H1 (cell line): ENCODE results near the gene MACROD2. TPM values are rescaled to one million over a fixed set of nuclear protein-coding genes. Genes with fewer than 3 reads are reported as not detected.

Source experiments
- CTCF ChIA-PET: fragments of 300-600 bp; sonication (Branson Sonifier 250); formaldehyde crosslinking; loops from one replicate; lab custom pipeline; 2021; ENCODE audit not compliant: partially characterized antibody; lab: Charles Lee
- POLR2A ChIA-PET: fragments of 300-600 bp; sonication (Branson Sonifier 250); formaldehyde crosslinking; loops from one replicate; lab custom pipeline; 2021; ENCODE audit warnings: inconsistent platforms; ENCODE audit not compliant: partially characterized antibody; lab: Charles Lee
- DNase-seq, 2 experiments: peaks; one replicate each; pipeline versions ENCODE4 v3.0.0 to v3.0.0-alpha.2; 2010 to 2022; ENCODE audit warnings: low spot score in 2 of 2, low read depth in 1 of 2, mixed read lengths in 1 of 2
- FAIRE-seq: peaks from 2 replicates; lab custom pipeline; 2011; peaks lifted over from hg19 to GRCh38; lab: Jason Lieb, UNC
- H2AFZ ChIP-seq: 2 replicates; pipeline ENCODE4 v1.8.1; 2012; ENCODE audit warnings: low read length, inconsistent platforms
- H2AK5ac ChIP-seq: 2 replicates; pipeline ENCODE4 v1.6.1; 2013; ENCODE audit warnings: low read depth, low read length
- H2BK120ac ChIP-seq: replicated peaks from 2 replicates; pipeline ENCODE3; 2013; ENCODE audit warnings: low read depth, low read length, inconsistent platforms
- H2BK12ac ChIP-seq: 2 replicates; pipeline ENCODE4 v1.6.1; 2013; ENCODE audit warnings: low read depth, low read length
- H2BK15ac ChIP-seq: 2 replicates; pipeline ENCODE4 v1.6.1; 2013; ENCODE audit warnings: low read length
- H2BK20ac ChIP-seq: 2 replicates; pipeline ENCODE4 v1.6.1; 2013; ENCODE audit warnings: low read length
- H2BK5ac ChIP-seq: 2 replicates; pipeline ENCODE4 v1.6.1; 2013; ENCODE audit warnings: low read depth, low read length
- H3K14ac ChIP-seq: 2 replicates; pipeline ENCODE4 v1.6.1; 2013; ENCODE audit warnings: inconsistent platforms; ENCODE audit not compliant: insufficient read length
- H3K18ac ChIP-seq: 2 replicates; pipeline ENCODE4 v1.6.1; 2013; ENCODE audit warnings: low read length; ENCODE audit errors: extremely low read depth
- H3K23ac ChIP-seq: 2 replicates; pipeline ENCODE4 v1.6.1; 2013; ENCODE audit warnings: inconsistent platforms; ENCODE audit not compliant: insufficient read length
- H3K23me2 ChIP-seq: 2 replicates; pipeline ENCODE4 v1.6.1; 2013; ENCODE audit warnings: low read depth, low read length
- H3K27ac ChIP-seq: 2 replicates; pipeline ENCODE4 v1.6.1; 2011; ENCODE audit warnings: low read depth, low read length, inconsistent platforms
- H3K27me3 ChIP-seq, 4 experiments: replicated peaks in 1 of 4; 1 replicate in 1 of 4; 2 replicates in 3 of 4; pipeline versions ENCODE4 v1.6.1 to v1.8.1; 2011 to 2013; ENCODE audit warnings: low read length in 3 of 4, mild to moderate bottlenecking in 3 of 4, inconsistent platforms in 2 of 4, mixed read lengths in 2 of 4, moderate library complexity in 1 of 4; ENCODE audit not compliant: control insufficient read depth in 3 of 4, insufficient read depth in 3 of 4; ENCODE audit errors: extremely low read depth in 1 of 4
- H3K36me3 ChIP-seq, 4 experiments: 2 replicates each; pipeline versions ENCODE4 v1.6.1 to v1.8.1; 2011 to 2013; ENCODE audit warnings: mild to moderate bottlenecking in 4 of 4, low read length in 3 of 4, moderate library complexity in 2 of 4, control low read depth in 1 of 4, inconsistent platforms in 1 of 4; ENCODE audit not compliant: insufficient read depth in 4 of 4, control insufficient read depth in 2 of 4
- H3K4ac ChIP-seq: replicated peaks from 2 replicates; pipeline ENCODE3; 2013; ENCODE audit warnings: low read length, low read depth, mixed read lengths, inconsistent platforms; ENCODE audit not compliant: insufficient read length
- H3K4me1 ChIP-seq, 4 experiments: replicated peaks in 1 of 4; 1 replicate in 1 of 4; 2 replicates in 3 of 4; pipeline versions ENCODE4 v1.6.1 to v1.8.1; 2011 to 2013; ENCODE audit warnings: low read length in 3 of 4, inconsistent platforms in 2 of 4, mixed read lengths in 1 of 4; ENCODE audit not compliant: insufficient read depth in 4 of 4, control insufficient read depth in 3 of 4
- H3K4me2 ChIP-seq, 2 experiments: 2 replicates each; pipeline versions ENCODE4 v1.6.1 to v1.8.1; 2011 to 2013; ENCODE audit warnings: low read depth in 2 of 2, low read length in 2 of 2, control low read depth in 1 of 2, inconsistent platforms in 1 of 2, mild to moderate bottlenecking in 1 of 2; ENCODE audit not compliant: insufficient read depth in 1 of 2
- H3K4me3 ChIP-seq, 4 experiments: fragments of 200-600, 300-600 bp in 1 of 4; sonication (generic), shearing (Covaris generic), sonication (Bioruptor Twin) in 1 of 4; 2 replicates each; pipeline versions ENCODE4 v1.5.1 to v1.8.1; 2011 to 2016; ENCODE audit warnings: low read length in 4 of 4, low read depth in 3 of 4, control low read depth in 2 of 4, inconsistent platforms in 2 of 4, mild to moderate bottlenecking in 2 of 4, mixed read lengths in 1 of 4, moderate library complexity in 1 of 4; ENCODE audit not compliant: insufficient read depth in 2 of 4; ENCODE audit errors: extremely low read depth in 1 of 4
- H3K56ac ChIP-seq: replicated peaks from 2 replicates; pipeline ENCODE3; 2013; ENCODE audit warnings: low read depth, mild to moderate bottlenecking, mixed read lengths, low read length, inconsistent platforms; ENCODE audit not compliant: insufficient read length
- H3K79me1 ChIP-seq: 2 replicates; pipeline ENCODE4 v1.6.1; 2013; ENCODE audit warnings: low read depth, low read length, control low read depth
- H3K79me2 ChIP-seq, 2 experiments: 2 replicates each; pipeline versions ENCODE4 v1.6.1 to v1.8.1; 2012 to 2013; ENCODE audit warnings: low read length in 2 of 2, mild to moderate bottlenecking in 2 of 2, inconsistent platforms in 1 of 2; ENCODE audit not compliant: insufficient read depth in 2 of 2, control insufficient read depth in 1 of 2
- H3K9ac ChIP-seq, 4 experiments: replicated peaks in 1 of 4; 1 replicate in 1 of 4; 2 replicates in 3 of 4; pipeline versions ENCODE4 v1.6.1 to v1.8.1; 2011 to 2013; ENCODE audit warnings: low read depth in 3 of 4, low read length in 3 of 4, control low read depth in 2 of 4, mild to moderate bottlenecking in 2 of 4, moderate library complexity in 2 of 4, inconsistent platforms in 1 of 4; ENCODE audit errors: extremely low read depth in 1 of 4
- H3K9me3 ChIP-seq, 2 experiments: 2 replicates each; pipeline versions ENCODE4 v1.6.1 to v1.8.1; 2012 to 2013; ENCODE audit warnings: mild to moderate bottlenecking in 2 of 2, moderate library complexity in 2 of 2, control low read depth in 1 of 2, inconsistent platforms in 1 of 2, low read depth in 1 of 2, low read length in 1 of 2, mixed read lengths in 1 of 2; ENCODE audit not compliant: insufficient read depth in 2 of 2
- H4K20me1 ChIP-seq, 2 experiments: replicated peaks in 1 of 2; 2 replicates each; pipeline versions ENCODE3 to v1.8.1; 2011 to 2013; ENCODE audit warnings: inconsistent platforms in 2 of 2, low read length in 2 of 2, mild to moderate bottlenecking in 1 of 2; ENCODE audit not compliant: insufficient read depth in 2 of 2, control insufficient read depth in 1 of 2
- H4K5ac ChIP-seq: 2 replicates; pipeline ENCODE4 v1.6.1; 2013; ENCODE audit warnings: low read length, low read depth, mixed read lengths, inconsistent platforms; ENCODE audit not compliant: insufficient read length
- H4K8ac ChIP-seq: 2 replicates; pipeline ENCODE4 v1.8.0; 2013; ENCODE audit warnings: mild to moderate bottlenecking, moderate library complexity, low read length, inconsistent platforms; ENCODE audit not compliant: insufficient read depth; ENCODE audit errors: extremely low read depth
- H4K91ac ChIP-seq: replicated peaks from 2 replicates; pipeline ENCODE3; 2013; ENCODE audit warnings: low read length, mixed read lengths, inconsistent platforms; ENCODE audit not compliant: insufficient read length
- WGBS, 2 experiments: shearing (Covaris generic) in 1 of 2; methylation state at CpG; one replicate each; pipeline versions ENCODE4 v1.1.6 to v1.1.7; 2013 to 2015; ENCODE audit warnings: low lambda C conversion rate in 2 of 2, mixed read lengths in 2 of 2, inconsistent platforms in 1 of 2, low coverage in 1 of 2, missing lambda C conversion rate in 1 of 2; ENCODE audit not compliant: insufficient replicate concordance in 2 of 2, insufficient coverage in 1 of 2, insufficient read length in 1 of 2; ENCODE audit errors: extremely low coverage in 1 of 2, missing lambda C conversion rate in 1 of 2; 5-methylcytosine and 5-hydroxymethylcytosine counted together
- polyA plus RNA-seq, 7 experiments: library from polyadenylated mRNA; depleted of rRNA in 3 of 7; stranded (reverse) in 5 of 7; unstranded in 2 of 7; fragments of >200 nt in 5 of 7; fragments of 200-250 nt in 2 of 7; gene quantifications; 1 replicate in 5 of 7; 2 replicates in 1 of 7; 4 replicates in 1 of 7; pipeline versions ENCODE4 v1.2.1 to v1.2.3, GENCODE V29; 2011 to 2013; ENCODE audit warnings: missing spikeins in 2 of 7, mixed read lengths in 2 of 7
- total RNA-seq: library from RNA; stranded (reverse); fragmentation: NEBNext Ultra II Directional; extraction: Animal tissue kit (Norgen Biotek cat#: 25700); gene quantifications from 2 replicates; pipeline ENCODE4 v1.2.1, GENCODE V29; 2021
- TF ChIP-seq, protein P1 (sequence below): fragments of 300-600 bp; sonication (generic); IDR thresholded peaks from 2 replicates; pipeline ENCODE4 v1.7.1; 2012; ENCODE audit warnings: low read length, moderate library complexity, mild to moderate bottlenecking, inconsistent platforms; ENCODE audit not compliant: insufficient replicate concordance

Gene MACROD2
- total and polyA plus RNA-seq, 2 of the 8 experiments (the other 6 are each of a cell fraction or from before 2014, with no cell fraction given) = 0.70 to 3.9 TPM

DNA sequence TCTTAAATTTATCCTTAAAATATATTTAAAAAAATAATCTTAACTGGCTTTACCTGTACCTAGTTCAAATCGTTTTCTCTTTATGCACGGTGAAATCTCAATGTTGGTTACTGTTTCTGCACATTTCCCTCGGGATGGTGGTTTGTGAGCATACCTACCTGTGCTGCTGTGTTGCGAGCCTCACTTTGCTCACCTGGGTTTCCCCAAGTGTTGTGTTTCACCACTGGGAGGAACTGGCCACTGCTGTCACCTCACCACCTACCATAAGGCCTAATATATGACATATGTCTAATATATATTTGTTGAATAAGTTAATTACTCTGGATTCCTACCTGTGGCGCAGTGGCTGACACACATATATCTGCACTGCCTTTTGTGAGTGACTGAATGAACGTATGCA is 835.6 kb downstream of the MACROD2 start:
- Histone ChIP-seq H4K20me1 (no peaks in the 10 kb centered on the region), H2BK15ac (no peak overlapping the region), H3K36me3 (no peaks in the 10 kb centered on the region; a peak in 1 of 8 replicates), H2BK12ac (no peak overlapping the region), H4K5ac (no peak overlapping the region), H3K9me3 (no peaks in the 10 kb centered on the region), H3K79me1 (no peaks in the 10 kb centered on the region), H3K4me2 (no peak overlapping the region), H2AFZ (no peak overlapping the region), H3K9ac (no peak overlapping the region), H4K8ac (no peak overlapping the region), H3K27ac (no peak overlapping the region), H3K56ac (no peak overlapping the region), H3K27me3 (no peaks in the 10 kb centered on the region), H3K4me1 (no peaks in the 10 kb centered on the region), H2AK5ac (no peak overlapping the region), H3K79me2 (no peaks in the 10 kb centered on the region), H3K18ac (no peak overlapping the region), H3K4me3 (no peak overlapping the region), H3K4ac (no peak overlapping the region), H2BK5ac (no peak overlapping the region), H3K23me2 (no peaks in the 10 kb centered on the region), H3K14ac (no peak overlapping the region), H2BK120ac (no peak overlapping the region), H2BK20ac (no peak overlapping the region), H3K23ac (no peak overlapping the region), H4K91ac (no peak overlapping the region)
- 92% methylated on average over 6 of the region's 6 CpGs; no CpG with 5 or more reads in 1 of the 2 experiments for WGBS, 2 experiments
- POLR2A ChIA-PET = no interaction called here
- FAIRE-seq = no peak
- CTCF ChIA-PET = no interaction called here
- no peak for DNase-seq
- TF ChIP-seq, protein P1, sequence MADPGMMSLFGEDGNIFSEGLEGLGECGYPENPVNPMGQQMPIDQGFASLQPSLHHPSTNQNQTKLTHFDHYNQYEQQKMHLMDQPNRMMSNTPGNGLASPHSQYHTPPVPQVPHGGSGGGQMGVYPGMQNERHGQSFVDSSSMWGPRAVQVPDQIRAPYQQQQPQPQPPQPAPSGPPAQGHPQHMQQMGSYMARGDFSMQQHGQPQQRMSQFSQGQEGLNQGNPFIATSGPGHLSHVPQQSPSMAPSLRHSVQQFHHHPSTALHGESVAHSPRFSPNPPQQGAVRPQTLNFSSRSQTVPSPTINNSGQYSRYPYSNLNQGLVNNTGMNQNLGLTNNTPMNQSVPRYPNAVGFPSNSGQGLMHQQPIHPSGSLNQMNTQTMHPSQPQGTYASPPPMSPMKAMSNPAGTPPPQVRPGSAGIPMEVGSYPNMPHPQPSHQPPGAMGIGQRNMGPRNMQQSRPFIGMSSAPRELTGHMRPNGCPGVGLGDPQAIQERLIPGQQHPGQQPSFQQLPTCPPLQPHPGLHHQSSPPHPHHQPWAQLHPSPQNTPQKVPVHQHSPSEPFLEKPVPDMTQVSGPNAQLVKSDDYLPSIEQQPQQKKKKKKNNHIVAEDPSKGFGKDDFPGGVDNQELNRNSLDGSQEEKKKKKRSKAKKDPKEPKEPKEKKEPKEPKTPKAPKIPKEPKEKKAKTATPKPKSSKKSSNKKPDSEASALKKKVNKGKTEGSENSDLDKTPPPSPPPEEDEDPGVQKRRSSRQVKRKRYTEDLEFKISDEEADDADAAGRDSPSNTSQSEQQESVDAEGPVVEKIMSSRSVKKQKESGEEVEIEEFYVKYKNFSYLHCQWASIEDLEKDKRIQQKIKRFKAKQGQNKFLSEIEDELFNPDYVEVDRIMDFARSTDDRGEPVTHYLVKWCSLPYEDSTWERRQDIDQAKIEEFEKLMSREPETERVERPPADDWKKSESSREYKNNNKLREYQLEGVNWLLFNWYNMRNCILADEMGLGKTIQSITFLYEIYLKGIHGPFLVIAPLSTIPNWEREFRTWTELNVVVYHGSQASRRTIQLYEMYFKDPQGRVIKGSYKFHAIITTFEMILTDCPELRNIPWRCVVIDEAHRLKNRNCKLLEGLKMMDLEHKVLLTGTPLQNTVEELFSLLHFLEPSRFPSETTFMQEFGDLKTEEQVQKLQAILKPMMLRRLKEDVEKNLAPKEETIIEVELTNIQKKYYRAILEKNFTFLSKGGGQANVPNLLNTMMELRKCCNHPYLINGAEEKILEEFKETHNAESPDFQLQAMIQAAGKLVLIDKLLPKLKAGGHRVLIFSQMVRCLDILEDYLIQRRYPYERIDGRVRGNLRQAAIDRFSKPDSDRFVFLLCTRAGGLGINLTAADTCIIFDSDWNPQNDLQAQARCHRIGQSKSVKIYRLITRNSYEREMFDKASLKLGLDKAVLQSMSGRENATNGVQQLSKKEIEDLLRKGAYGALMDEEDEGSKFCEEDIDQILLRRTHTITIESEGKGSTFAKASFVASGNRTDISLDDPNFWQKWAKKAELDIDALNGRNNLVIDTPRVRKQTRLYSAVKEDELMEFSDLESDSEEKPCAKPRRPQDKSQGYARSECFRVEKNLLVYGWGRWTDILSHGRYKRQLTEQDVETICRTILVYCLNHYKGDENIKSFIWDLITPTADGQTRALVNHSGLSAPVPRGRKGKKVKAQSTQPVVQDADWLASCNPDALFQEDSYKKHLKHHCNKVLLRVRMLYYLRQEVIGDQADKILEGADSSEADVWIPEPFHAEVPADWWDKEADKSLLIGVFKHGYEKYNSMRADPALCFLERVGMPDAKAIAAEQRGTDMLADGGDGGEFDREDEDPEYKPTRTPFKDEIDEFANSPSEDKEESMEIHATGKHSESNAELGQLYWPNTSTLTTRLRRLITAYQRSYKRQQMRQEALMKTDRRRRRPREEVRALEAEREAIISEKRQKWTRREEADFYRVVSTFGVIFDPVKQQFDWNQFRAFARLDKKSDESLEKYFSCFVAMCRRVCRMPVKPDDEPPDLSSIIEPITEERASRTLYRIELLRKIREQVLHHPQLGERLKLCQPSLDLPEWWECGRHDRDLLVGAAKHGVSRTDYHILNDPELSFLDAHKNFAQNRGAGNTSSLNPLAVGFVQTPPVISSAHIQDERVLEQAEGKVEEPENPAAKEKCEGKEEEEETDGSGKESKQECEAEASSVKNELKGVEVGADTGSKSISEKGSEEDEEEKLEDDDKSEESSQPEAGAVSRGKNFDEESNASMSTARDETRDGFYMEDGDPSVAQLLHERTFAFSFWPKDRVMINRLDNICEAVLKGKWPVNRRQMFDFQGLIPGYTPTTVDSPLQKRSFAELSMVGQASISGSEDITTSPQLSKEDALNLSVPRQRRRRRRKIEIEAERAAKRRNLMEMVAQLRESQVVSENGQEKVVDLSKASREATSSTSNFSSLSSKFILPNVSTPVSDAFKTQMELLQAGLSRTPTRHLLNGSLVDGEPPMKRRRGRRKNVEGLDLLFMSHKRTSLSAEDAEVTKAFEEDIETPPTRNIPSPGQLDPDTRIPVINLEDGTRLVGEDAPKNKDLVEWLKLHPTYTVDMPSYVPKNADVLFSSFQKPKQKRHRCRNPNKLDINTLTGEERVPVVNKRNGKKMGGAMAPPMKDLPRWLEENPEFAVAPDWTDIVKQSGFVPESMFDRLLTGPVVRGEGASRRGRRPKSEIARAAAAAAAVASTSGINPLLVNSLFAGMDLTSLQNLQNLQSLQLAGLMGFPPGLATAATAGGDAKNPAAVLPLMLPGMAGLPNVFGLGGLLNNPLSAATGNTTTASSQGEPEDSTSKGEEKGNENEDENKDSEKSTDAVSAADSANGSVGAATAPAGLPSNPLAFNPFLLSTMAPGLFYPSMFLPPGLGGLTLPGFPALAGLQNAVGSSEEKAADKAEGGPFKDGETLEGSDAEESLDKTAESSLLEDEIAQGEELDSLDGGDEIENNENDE = no peak
